B cell (primary cell): ENCODE results near the gene FASTKD2. TPM values are rescaled to one million over a fixed set of nuclear protein-coding genes. Genes with fewer than 3 reads are reported as not detected.

ENCODE experiments used
- ATAC-seq: fragments of 200-7000 bp; cut with Tn5 transposase; one replicate; pipeline ENCODE4 v1.10.0; 2021; ENCODE audit warnings: low read depth, mild to moderate bottlenecking, moderate number of reproducible peaks, moderate library complexity
- CTCF ChIA-PET: fragments of 350-600 bp; sonication (Branson Sonifier 250); formaldehyde crosslinking; loops from one replicate; lab custom pipeline; 2021; ENCODE audit warnings: antibody characterized with exemption, inconsistent platforms; lab: Charles Lee
- POLR2A ChIA-PET: fragments of 350-600 bp; sonication (Branson Sonifier 250); formaldehyde crosslinking; loops from one replicate; lab custom pipeline; 2021; ENCODE audit warnings: antibody characterized with exemption; lab: Charles Lee
- DNase-seq: peaks from one replicate; pipeline ENCODE4 v3.0.0; 2013
- H2AFZ ChIP-seq: 2 replicates; pipeline ENCODE4 v1.6.1; 2012; ENCODE audit warnings: mild to moderate bottlenecking, low read depth, low read length; ENCODE audit not compliant: insufficient read depth, poor library complexity, severe bottlenecking
- H3K27ac ChIP-seq, 2 donors: 1 replicate in 1 of 2; 2 replicates in 1 of 2; pipeline ENCODE4 v1.5.1; 2012 to 2013; ENCODE audit warnings: low read length in 2 of 2, mild to moderate bottlenecking in 2 of 2, moderate library complexity in 1 of 2
- H3K27me3 ChIP-seq, 4 experiments: fragments of 200-600 bp in 1 of 4; sonication (generic) in 1 of 4; replicated peaks in 1 of 4; 1 replicate in 2 of 4; 2 replicates in 2 of 4; pipeline versions ENCODE4 v1.6.1 to v1.7.0; 2013 to 2016; ENCODE audit warnings: low read length in 3 of 4, mild to moderate bottlenecking in 2 of 4, mixed read lengths in 1 of 4, moderate library complexity in 1 of 4; ENCODE audit not compliant: insufficient read depth in 4 of 4, control insufficient read depth in 3 of 4; ENCODE audit errors: control extremely low read depth in 1 of 4
- H3K36me3 ChIP-seq, 2 experiments: replicated peaks in 1 of 2; 1 replicate in 1 of 2; 2 replicates in 1 of 2; pipeline versions ENCODE4 v1.6.1 to v1.7.1; 2013; ENCODE audit warnings: low read length in 1 of 2; ENCODE audit not compliant: insufficient read depth in 2 of 2, control insufficient read depth in 1 of 2; ENCODE audit errors: control extremely low read depth in 1 of 2, extremely low read depth in 1 of 2
- H3K4me1 ChIP-seq, 2 donors: fragments of 200-600 bp in 1 of 2; sonication (generic) in 1 of 2; 1 replicate in 1 of 2; 2 replicates in 1 of 2; pipeline versions ENCODE4 v1.5.1 to v1.6.1; 2013 to 2017; ENCODE audit warnings: low read length in 2 of 2; ENCODE audit not compliant: control insufficient read depth in 2 of 2, insufficient read depth in 2 of 2
- H3K4me2 ChIP-seq: replicated peaks from 2 replicates; pipeline ENCODE3; 2012; ENCODE audit warnings: mild to moderate bottlenecking, low read depth, low read length; ENCODE audit not compliant: poor library complexity, severe bottlenecking
- H3K4me3 ChIP-seq, 5 experiments: fragments of 200-600 bp in 1 of 5; sonication (generic) in 1 of 5; 1 replicate in 3 of 5; 2 replicates in 2 of 5; pipeline versions ENCODE4 v1.5.1 to v1.7.0; 2011 to 2016; ENCODE audit warnings: low read length in 4 of 5, mild to moderate bottlenecking in 4 of 5, low read depth in 2 of 5, control low read depth in 1 of 5, moderate library complexity in 1 of 5; ENCODE audit not compliant: insufficient read depth in 1 of 5; ENCODE audit errors: control extremely low read depth in 1 of 5, extremely low read depth in 1 of 5
- H3K79me2 ChIP-seq: fragments of 200-600 bp; sonication (generic); one replicate; pipeline ENCODE4 v1.6.0; 2016; ENCODE audit warnings: low read length; ENCODE audit not compliant: control insufficient read depth, insufficient read depth
- H3K9ac ChIP-seq: fragments of 200-600 bp; sonication (generic); 2 replicates; pipeline ENCODE4 v1.6.1; 2017; ENCODE audit warnings: mild to moderate bottlenecking, low read length, moderate library complexity
- H3K9me3 ChIP-seq, 3 donors: one replicate each; pipeline versions ENCODE4 v1.6.1 to v1.7.1; 2013; ENCODE audit warnings: low read length in 2 of 3; ENCODE audit not compliant: control insufficient read depth in 2 of 3, insufficient read depth in 1 of 3; ENCODE audit errors: control extremely low read depth in 1 of 3
- H4K20me1 ChIP-seq: 2 replicates; pipeline ENCODE4 v1.6.0; 2012; ENCODE audit warnings: mild to moderate bottlenecking, low read length; ENCODE audit not compliant: insufficient read depth, control insufficient read depth, poor library complexity, severe bottlenecking
- H3K27ac Mint-ChIP-seq: one replicate; pipeline ENCODE4 v1.8.0; 2021; ENCODE audit warnings: mixed read lengths
- H3K27me3 Mint-ChIP-seq: one replicate; pipeline ENCODE4 v1.8.0; 2021; ENCODE audit warnings: mixed read lengths
- H3K4me1 Mint-ChIP-seq: one replicate; pipeline ENCODE4 v1.8.0; 2021; ENCODE audit warnings: mixed read lengths
- H3K4me3 Mint-ChIP-seq: one replicate; pipeline ENCODE4 v1.8.0; 2021; ENCODE audit warnings: mixed read lengths
- H3K9me3 Mint-ChIP-seq: one replicate; pipeline ENCODE4 v1.8.0; 2022; ENCODE audit warnings: mixed read lengths; ENCODE audit not compliant: insufficient read depth
- EZH2 ChIP-seq: IDR thresholded peaks from 2 replicates; pipeline ENCODE4 v1.6.1; 2012; ENCODE audit warnings: borderline replicate concordance, low read depth, mild to moderate bottlenecking, moderate library complexity, low read length; ENCODE audit not compliant: insufficient read depth, poor library complexity, severe bottlenecking
- WGBS: methylation state at CpG from one replicate; pipeline ENCODE4 v1.1.5; 2013; ENCODE audit warnings: missing lambda C conversion rate; ENCODE audit not compliant: insufficient coverage; 5-methylcytosine and 5-hydroxymethylcytosine counted together
- intact Hi-C: fragments of 100-400 bp; cut with micrococcal nuclease; formaldehyde crosslinking; loops from one replicate; pipeline ENCODE4 v1.10.0; 2022
- polyA plus RNA-seq: library from polyadenylated mRNA; depleted of rRNA; stranded (reverse); fragments of >200 nt; gene quantifications from 2 replicates; pipeline ENCODE4 v1.2.3, GENCODE V29; 2012
- total RNA-seq, 2 donors: library from RNA; stranded (reverse); fragments of 120-200 nt in 1 of 2; gene quantifications; 1 replicate in 1 of 2; 2 replicates in 1 of 2; pipeline versions ENCODE4 v1.2.3 to v1.2.4, GENCODE V29; 2013 to 2022
- TF ChIP-seq, protein P1 (sequence below): fragments of 200-600 bp; IDR thresholded peaks from one replicate; pipeline ENCODE4 v1.8.0; 2022; ENCODE audit warnings: antibody characterized with exemption, mild to moderate bottlenecking

FASTKD2 gene
- total and polyA plus RNA-seq, 2 donors (not counting 1 experiment from before 2014, with no cell fraction given), result 16.0 to 20.6 TPM

DNA sequence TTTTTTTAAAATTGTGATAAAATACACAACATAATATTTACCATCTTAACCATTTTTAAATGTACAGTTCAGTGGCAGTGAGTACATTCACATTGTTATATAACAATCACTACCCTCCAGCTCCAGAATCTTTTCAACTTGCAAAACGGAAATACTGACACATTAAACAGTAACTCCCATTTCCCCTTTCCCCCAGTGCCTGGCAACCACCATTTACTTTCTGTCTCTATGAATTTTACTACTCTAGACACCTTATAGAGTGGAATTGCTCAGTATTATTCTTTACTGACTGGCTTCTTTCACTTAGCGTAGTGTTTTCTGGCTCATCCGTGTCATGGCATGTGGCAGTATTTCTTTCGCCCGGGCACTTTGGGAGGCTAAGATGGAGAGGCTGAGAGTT, 32.6 kb downstream of the FASTKD2 start:
- H3K9ac ChIP-seq, result no peak overlapping the region
- TF ChIP-seq, protein P1, sequence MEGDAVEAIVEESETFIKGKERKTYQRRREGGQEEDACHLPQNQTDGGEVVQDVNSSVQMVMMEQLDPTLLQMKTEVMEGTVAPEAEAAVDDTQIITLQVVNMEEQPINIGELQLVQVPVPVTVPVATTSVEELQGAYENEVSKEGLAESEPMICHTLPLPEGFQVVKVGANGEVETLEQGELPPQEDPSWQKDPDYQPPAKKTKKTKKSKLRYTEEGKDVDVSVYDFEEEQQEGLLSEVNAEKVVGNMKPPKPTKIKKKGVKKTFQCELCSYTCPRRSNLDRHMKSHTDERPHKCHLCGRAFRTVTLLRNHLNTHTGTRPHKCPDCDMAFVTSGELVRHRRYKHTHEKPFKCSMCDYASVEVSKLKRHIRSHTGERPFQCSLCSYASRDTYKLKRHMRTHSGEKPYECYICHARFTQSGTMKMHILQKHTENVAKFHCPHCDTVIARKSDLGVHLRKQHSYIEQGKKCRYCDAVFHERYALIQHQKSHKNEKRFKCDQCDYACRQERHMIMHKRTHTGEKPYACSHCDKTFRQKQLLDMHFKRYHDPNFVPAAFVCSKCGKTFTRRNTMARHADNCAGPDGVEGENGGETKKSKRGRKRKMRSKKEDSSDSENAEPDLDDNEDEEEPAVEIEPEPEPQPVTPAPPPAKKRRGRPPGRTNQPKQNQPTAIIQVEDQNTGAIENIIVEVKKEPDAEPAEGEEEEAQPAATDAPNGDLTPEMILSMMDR, result no peak
- TF ChIP-seq EZH2, result no peak
- Mint-ChIP-seq H3K27ac (no peak overlapping the region), H3K9me3 (no peaks in the 10 kb centered on the region), H3K4me1 (peaks cover 11% of the 10 kb centered on the region), H3K4me3 (no peak overlapping the region), H3K27me3 (no peaks in the 10 kb centered on the region)
- DNase-seq (no peak), ATAC-seq (no peak)
- no peak overlapping the region for H3K4me2 ChIP-seq
- H3K27ac ChIP-seq, result no peak overlapping the region
- WGBS, result no CpG with 5 or more reads among the region's 5 CpGs
- no peaks in the 10 kb centered on the region for H3K27me3 ChIP-seq
- no peaks in the 10 kb centered on the region for H3K79me2 ChIP-seq
- intact Hi-C loops, result no loop called here
- H3K36me3 ChIP-seq, result peaks cover 0 to 10% of the 10 kb centered on the region in 2 experiments
- H3K4me1 ChIP-seq, result peaks cover 0 to 5% of the 10 kb centered on the region in 2 donors
- H3K9me3 ChIP-seq, result no peaks in the 10 kb centered on the region
- ChIA-PET POLR2A (no interaction called here), CTCF (interaction anchor here (0.7 to 3.4 kb wide), 3 partner anchors 16 to 679 kb away, joined by 3 to 22 read pairs (median 4); partner anchors contain the start of gene FASTKD2)
- H2AFZ ChIP-seq, result no peak overlapping the region
- H4K20me1 ChIP-seq, result no peaks in the 10 kb centered on the region
- no peak overlapping the region for H3K4me3 ChIP-seq

DNA sequence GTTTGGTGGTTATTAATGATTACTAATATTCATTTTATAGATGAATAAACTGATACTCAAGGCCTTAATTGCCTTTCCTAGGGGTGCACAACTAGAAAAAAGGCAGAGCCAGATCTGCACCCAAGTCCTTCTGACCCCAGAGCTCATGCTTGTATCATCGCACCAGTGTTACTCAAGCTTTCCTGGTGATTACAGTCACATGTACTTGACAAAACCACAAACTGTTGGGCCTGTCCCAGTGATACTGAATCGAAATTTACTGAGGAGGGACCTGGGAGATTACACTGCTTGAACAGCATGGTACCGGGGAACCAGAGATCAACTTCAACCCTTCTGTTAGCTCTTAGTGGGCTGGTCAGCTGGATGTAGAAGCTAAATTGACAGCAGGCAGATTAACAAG, 33.7 kb downstream of the FASTKD2 start:
- H3K27me3 ChIP-seq, result no peaks in the 10 kb centered on the region
- intact Hi-C loops, result no loop called here
- no peak overlapping the region for H3K9ac ChIP-seq
- ChIA-PET POLR2A (no interaction called here), CTCF (interaction anchor here (0.7 to 5.7 kb wide), 7 partner anchors 8 to 1242 kb away, joined by 3 to 44 read pairs (median 7); partner anchors contain the start of genes FASTKD2 and MDH1B)
- peaks cover 0 to 4% of the 10 kb centered on the region in 2 experiments for H3K36me3 ChIP-seq
- H4K20me1 ChIP-seq, result no peaks in the 10 kb centered on the region
- H3K27ac ChIP-seq, result no peak overlapping the region
- H3K79me2 ChIP-seq, result no peaks in the 10 kb centered on the region
- no peak for ATAC-seq
- no peak for TF ChIP-seq EZH2
- TF ChIP-seq, protein P1, result no peak
- Mint-ChIP-seq H3K4me1 (peaks cover 11% of the 10 kb centered on the region), H3K27me3 (no peaks in the 10 kb centered on the region), H3K4me3 (no peak overlapping the region), H3K9me3 (no peaks in the 10 kb centered on the region), H3K27ac (no peak overlapping the region)
- peaks cover 0 to 5% of the 10 kb centered on the region in 2 donors for H3K4me1 ChIP-seq
- 51% methylated on average over 3 of the region's 3 CpGs for WGBS
- no peaks in the 10 kb centered on the region for H3K9me3 ChIP-seq
- H3K4me2 ChIP-seq, result no peak overlapping the region
- H2AFZ ChIP-seq, result no peak overlapping the region
- no peak overlapping the region for H3K4me3 ChIP-seq
- no peak for DNase-seq
